Activated naive CD8-positive, alpha-beta T cell (primary cell): ENCODE results near the gene FTO.

Source experiments
- H3K27ac Mint-ChIP-seq: one replicate; pipeline ENCODE4 v1.8.0; 2021; ENCODE audit warnings: mixed read lengths
- H3K27me3 Mint-ChIP-seq: one replicate; pipeline ENCODE4 v1.8.0; 2021; ENCODE audit warnings: mixed read lengths
- H3K36me3 Mint-ChIP-seq: one replicate; pipeline ENCODE4 v1.8.0; 2021; ENCODE audit warnings: mixed read lengths
- H3K4me1 Mint-ChIP-seq: one replicate; pipeline ENCODE4 v1.8.0; 2021; ENCODE audit warnings: low read depth, mixed read lengths
- H3K4me3 Mint-ChIP-seq: one replicate; pipeline ENCODE4 v1.8.0; 2021; ENCODE audit warnings: mild to moderate bottlenecking, mixed read lengths
- H3K9me3 Mint-ChIP-seq: one replicate; pipeline ENCODE4 v1.8.0; 2021; ENCODE audit warnings: low read depth, mixed read lengths

FTO gene

DNA sequence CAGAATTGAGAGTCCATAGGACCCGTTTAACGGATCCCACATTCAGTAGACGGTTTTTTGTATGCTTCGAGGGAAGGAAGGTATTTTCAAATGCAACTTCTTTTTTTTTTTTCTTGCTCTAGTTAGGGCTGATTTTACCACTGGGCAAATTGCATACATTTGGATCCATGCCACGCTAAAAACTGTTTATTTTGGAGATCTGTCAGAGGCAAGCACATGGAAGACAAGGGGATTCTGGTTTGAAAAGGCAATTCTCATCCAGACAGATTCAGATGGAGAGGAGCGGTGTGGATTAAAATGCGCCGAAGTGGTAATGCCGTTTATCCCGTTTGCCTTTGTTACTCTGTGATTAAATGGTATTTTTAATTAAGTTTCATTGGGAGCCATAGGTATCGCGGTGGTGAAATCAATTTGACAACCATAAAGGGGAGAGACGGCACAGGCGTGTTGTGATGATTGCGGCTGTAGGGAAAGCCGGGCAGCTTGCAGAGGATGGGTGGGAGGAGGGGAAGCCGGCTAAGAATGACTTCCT is 412.2 kb downstream of the FTO start:
- H3K4me1 Mint-ChIP-seq: no peaks in the 10 kb centered on the region
- peaks cover 21% of the 10 kb centered on the region for H3K36me3 Mint-ChIP-seq
- no peak overlapping the region for H3K27ac Mint-ChIP-seq
- no peaks in the 10 kb centered on the region for H3K9me3 Mint-ChIP-seq
- no peaks in the 10 kb centered on the region for H3K27me3 Mint-ChIP-seq
- no peak overlapping the region for H3K4me3 Mint-ChIP-seq

DNA sequence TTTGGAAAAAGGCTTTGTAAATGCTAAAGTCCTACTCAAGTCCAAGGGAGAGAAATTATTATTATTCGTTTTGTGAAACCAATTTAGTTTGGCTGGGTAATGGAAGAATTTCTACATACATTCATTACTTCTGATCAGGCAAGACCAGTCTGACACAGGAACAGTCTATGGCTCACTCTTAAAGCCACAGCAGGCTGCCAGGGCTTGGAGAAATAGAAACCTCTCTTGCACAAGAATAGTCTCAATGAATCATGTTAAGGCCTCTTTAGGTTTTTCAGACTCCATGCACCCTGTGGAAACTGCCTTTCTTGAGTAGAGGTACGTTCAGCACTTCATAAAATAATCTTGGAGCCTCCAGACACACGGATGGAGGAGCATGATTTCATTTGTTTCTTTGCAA is 414.9 kb downstream of the FTO start:
- H3K9me3 Mint-ChIP-seq: no peaks in the 10 kb centered on the region
- no peak overlapping the region for H3K4me3 Mint-ChIP-seq
- no peaks in the 10 kb centered on the region for H3K4me1 Mint-ChIP-seq
- H3K36me3 Mint-ChIP-seq: peaks cover 10% of the 10 kb centered on the region
- no peaks in the 10 kb centered on the region for H3K27me3 Mint-ChIP-seq
- no peak overlapping the region for H3K27ac Mint-ChIP-seq

DNA sequence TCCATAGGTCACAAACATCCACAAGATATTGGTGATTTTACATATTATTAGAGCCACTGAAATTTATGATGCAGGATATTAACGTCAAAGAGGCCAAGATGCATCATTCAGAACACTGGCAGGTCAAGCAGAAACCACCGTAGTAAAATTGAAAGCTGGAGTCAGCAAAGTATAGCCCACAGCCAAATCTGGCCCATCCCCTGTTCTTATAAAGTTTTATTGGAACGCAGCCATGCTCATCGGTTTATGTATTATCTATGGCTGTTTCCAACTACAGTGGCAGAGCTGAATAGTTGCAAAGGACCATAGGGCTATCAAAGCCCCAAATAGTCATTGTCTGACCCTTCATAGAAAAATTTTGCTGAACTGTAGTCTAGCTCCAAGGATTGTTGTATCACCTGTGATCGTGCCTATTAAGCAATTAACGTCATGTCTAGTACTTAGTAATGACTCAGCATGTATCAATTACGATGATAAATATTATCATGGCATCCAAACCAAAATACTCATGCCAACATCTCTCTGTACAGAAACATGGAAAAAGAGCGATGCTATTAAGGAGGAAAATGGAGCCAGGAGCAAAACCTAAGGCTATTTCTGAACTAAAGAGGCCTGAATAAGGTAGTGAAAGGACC is 417.0 kb downstream of the FTO start:
- no peaks in the 10 kb centered on the region for H3K27me3 Mint-ChIP-seq
- no peaks in the 10 kb centered on the region for H3K9me3 Mint-ChIP-seq
- no peaks in the 10 kb centered on the region for H3K4me1 Mint-ChIP-seq
- peaks cover 6% of the 10 kb centered on the region for H3K36me3 Mint-ChIP-seq
- H3K27ac Mint-ChIP-seq: no peak overlapping the region
- H3K4me3 Mint-ChIP-seq: no peak overlapping the region

DNA sequence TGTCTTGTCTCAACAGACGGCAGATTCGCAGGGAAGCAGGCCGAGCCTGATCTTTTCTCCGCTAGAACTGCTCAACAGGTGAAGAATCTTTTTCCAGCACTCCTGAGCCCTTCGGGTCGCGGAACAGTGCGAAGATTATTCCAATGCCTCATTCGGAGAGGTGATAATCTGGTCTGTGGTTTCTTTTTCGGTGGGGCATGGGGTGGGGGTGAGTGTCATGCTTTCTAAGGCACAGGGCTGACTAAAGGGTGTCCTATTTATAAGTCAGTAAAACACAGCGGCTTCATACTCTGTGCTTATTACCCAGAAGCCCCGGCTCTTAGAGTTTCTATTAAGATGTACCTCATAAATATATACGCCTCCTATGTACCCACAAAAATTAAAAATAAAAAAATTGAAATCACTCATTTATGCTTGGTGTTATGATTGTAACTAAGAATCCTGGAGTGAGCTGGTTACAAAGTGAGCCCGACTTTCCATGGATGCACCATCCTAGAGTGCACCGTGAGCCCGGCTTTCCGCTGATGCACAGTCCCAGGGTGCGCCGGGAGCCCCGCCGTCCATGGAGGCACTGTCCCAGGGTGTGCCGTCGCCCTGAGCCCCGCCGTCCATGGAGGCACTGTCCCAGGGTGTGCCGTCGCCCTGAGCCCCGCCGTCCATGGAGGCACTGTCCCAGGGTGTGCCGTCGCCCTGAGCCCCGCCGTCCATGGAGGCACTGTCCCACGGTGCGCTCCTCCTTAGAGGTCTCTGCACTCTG is 417.8 kb downstream of the FTO start:
- peaks cover 6% of the 10 kb centered on the region for H3K36me3 Mint-ChIP-seq
- no peaks in the 10 kb centered on the region for H3K9me3 Mint-ChIP-seq
- no peaks in the 10 kb centered on the region for H3K4me1 Mint-ChIP-seq
- no peaks in the 10 kb centered on the region for H3K27me3 Mint-ChIP-seq
- H3K4me3 Mint-ChIP-seq: no peak overlapping the region
- no peak overlapping the region for H3K27ac Mint-ChIP-seq

DNA sequence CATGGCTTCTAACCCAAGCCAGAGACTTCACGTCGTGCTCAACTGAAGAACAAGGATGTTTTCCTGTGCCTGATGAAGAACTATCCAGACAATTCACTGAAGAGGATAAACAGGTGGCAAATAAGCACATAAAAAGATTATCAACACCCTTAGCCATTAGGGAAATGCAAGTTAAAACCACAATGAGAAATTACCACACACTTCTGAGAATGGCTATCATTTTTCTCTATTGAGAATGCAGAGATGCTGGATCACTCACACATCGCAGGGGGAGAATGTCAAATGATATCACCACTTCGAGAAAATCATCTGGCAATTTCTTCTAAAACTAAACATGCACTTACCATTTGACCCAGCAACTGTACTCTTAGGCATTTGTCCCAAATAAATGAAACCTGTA is 419.8 kb downstream of the FTO start:
- no peak overlapping the region for H3K4me3 Mint-ChIP-seq
- no peaks in the 10 kb centered on the region for H3K27me3 Mint-ChIP-seq
- no peaks in the 10 kb centered on the region for H3K9me3 Mint-ChIP-seq
- H3K4me1 Mint-ChIP-seq: no peaks in the 10 kb centered on the region
- no peaks in the 10 kb centered on the region for H3K36me3 Mint-ChIP-seq
- H3K27ac Mint-ChIP-seq: no peak overlapping the region

DNA sequence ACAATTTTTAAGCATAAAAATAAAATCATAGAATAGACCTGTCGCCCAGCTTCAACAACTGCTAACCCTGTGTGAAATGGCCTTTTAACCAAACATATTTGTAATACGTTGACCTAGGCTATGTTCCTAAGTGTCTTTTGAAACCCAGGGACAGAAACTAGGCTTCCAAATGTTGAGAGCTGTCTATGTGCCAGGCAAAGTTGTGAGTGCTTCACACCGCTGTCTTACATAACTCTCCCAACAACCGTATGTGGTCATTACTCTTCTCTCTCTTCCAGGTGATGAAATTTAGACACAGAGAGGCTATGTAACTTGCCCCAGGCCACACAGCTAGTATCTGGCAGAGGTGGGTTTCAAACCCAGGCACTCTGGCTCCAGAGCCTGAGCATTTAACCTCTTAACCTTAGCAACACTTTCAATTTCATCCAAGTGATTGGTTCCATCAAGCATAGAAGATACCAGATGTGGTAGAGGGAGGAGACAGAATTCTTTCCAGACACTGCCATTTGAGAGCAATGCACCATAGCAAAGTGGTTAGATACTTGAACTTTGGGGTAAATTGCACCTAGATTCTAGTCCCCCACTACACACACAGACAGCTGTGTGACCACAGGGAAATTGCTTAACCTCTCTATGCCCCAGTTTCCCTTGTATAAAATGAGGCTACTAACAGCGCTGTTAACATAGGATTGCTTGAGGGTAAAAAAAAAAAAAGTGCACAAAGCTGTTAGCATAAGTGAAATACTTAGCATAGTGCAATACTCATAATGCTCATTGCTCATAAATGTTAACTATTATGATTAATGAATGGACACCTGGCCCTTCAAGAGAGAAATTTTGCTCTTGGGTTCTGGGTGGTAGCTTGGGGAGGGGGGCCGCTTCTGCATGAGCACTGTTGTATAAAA is 422.0 kb downstream of the FTO start:
- Mint-ChIP-seq H3K36me3 (no peaks in the 10 kb centered on the region), H3K27me3 (no peaks in the 10 kb centered on the region), H3K4me1 (no peaks in the 10 kb centered on the region), H3K4me3 (no peak overlapping the region), H3K27ac (no peak overlapping the region), H3K9me3 (no peaks in the 10 kb centered on the region)

DNA sequence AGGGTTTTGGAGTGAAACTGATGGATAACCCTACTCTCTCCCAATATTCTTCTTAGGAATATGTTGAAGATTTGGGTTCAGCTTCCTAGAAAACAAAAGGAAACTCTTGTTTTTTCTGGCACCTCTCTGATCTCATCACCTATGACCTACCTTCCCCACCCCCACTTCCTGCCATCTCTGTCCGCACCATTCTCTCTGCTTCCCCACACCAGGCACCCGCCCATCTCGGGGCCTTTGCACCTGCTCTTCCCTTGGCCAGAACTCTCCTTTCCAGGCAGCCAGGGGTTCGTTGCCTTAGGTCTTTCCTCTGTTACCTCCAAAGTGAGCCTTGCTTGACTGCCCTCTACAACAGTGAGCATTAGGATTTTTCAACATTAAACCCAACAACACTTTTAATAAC is 423.0 kb downstream of the FTO start:
- Mint-ChIP-seq H3K36me3 (no peaks in the 10 kb centered on the region), H3K27ac (no peak overlapping the region), H3K4me3 (no peak overlapping the region), H3K4me1 (no peaks in the 10 kb centered on the region), H3K9me3 (no peaks in the 10 kb centered on the region), H3K27me3 (no peaks in the 10 kb centered on the region)

DNA sequence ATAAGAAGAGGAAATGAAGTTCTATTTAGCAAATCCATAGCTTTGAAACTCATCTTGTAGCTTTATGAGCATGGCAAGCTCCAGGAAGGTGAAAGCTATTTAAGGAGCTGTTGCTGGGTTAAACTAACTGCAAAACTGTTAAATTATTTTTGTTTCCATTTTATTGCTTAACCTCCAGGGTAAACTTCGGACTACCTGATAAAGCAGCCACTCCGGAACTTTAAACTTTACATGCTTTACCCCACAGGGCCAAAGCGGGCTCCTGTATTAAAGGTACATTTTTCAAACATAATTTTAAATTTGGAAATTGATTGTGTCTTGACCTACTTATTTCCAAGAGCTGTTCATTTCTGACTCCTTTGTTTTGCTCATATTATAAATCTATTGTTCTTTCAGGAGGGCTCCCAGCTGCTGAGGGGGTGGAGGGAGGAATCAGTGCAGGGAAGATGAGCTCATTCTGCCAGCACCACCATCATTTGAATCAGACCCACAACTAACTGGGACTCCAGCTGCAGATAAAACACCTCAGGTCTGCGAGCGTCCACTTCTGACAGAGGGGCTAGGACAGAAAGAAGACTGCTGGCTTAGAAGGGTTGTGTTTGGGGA is 424.8 kb downstream of the FTO start:
- H3K4me3 Mint-ChIP-seq: no peak overlapping the region
- no peak overlapping the region for H3K27ac Mint-ChIP-seq
- no peaks in the 10 kb centered on the region for H3K36me3 Mint-ChIP-seq
- peaks cover 2% of the 10 kb centered on the region for H3K27me3 Mint-ChIP-seq
- H3K4me1 Mint-ChIP-seq: no peaks in the 10 kb centered on the region
- no peaks in the 10 kb centered on the region for H3K9me3 Mint-ChIP-seq

DNA sequence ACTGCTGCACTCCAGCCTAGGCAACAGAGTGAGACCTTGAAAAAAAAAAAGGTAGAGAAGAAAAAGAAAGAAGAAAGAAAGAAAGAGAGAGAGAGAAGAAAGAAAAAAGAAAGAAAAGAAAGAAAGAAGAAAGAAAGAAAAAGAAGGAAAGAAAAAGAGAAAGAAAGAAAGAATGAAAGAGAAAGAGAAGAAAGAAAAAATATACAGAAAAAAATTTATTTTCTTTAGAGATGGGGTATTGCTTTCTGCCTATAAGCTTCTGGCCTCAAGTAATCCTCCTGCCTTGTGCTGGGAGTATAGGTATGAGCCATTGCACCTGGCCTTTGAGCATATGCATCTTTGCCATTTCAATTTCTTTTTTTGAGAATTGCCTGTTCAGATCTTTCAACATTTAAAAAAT is 425.9 kb downstream of the FTO start:
- Mint-ChIP-seq H3K27me3 (peaks cover 2% of the 10 kb centered on the region), H3K27ac (no peak overlapping the region), H3K4me3 (no peak overlapping the region), H3K9me3 (no peaks in the 10 kb centered on the region), H3K4me1 (no peaks in the 10 kb centered on the region), H3K36me3 (no peaks in the 10 kb centered on the region)

DNA sequence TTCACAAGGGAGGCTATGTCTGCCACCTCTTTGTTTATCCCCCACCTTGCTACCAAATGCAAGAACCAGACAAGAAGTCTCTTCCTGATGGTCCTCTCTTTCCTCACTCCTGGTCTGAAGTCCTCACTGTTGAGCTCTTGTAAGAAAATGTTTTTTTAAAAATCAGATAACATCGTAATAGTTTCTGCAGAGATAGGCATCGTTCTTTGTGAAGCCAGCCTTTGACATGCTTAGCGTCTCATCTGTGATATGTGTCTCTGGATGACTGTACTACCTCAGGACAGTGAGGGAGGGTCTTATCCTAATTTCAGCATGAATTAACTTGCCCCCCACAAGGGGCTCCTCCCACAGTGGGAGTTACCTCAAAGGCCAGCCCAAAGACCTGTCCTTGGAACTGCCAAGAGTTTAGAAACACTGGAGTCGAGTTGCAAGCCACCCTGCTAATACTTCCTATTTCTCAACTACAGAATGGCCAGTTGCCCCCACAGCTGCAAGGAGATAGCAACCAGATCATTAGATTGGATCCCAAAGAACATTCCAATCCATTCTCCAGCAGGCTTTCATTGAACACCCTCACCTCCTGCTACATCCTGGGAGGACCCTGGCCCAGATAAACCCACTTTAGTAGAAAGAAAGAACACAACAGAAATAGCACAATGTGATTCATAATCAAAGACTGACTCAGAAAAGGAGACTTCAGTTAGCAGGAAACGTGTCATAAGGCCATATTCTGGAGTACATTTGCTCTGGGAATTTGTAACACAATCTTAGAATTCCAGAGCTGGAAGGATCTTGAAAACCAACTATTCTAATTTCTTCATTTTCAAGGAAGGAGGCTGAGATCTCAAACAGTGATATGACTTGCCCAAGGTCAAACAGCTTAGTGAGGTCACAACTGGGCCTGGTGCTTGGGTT is 431.7 kb downstream of the FTO start:
- H3K27ac Mint-ChIP-seq: no peak overlapping the region
- H3K36me3 Mint-ChIP-seq: no peaks in the 10 kb centered on the region
- H3K4me3 Mint-ChIP-seq: no peak overlapping the region
- H3K27me3 Mint-ChIP-seq: peaks cover 6% of the 10 kb centered on the region
- H3K4me1 Mint-ChIP-seq: no peaks in the 10 kb centered on the region
- H3K9me3 Mint-ChIP-seq: no peaks in the 10 kb centered on the region

DNA sequence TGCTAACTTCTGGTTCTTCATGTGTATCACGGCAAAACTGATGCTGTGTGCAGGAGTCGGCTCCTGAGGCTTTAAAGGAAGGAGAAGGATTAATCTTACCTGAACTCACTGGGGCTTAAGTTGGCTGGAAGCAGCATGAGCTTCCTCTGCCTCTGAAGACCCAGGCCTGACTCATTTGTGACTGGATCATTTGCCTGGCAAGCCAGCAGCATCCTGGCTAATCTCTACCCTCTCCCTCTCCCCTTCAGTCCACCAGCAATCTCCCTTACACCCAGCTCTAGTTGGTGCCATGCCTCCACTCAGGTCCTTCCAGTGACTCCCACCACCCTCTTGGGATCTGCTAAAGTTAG is 432.3 kb downstream of the FTO start:
- Mint-ChIP-seq H3K27me3 (peaks cover 6% of the 10 kb centered on the region), H3K27ac (no peak overlapping the region), H3K4me3 (no peak overlapping the region), H3K36me3 (no peaks in the 10 kb centered on the region), H3K4me1 (no peaks in the 10 kb centered on the region), H3K9me3 (no peaks in the 10 kb centered on the region)

DNA sequence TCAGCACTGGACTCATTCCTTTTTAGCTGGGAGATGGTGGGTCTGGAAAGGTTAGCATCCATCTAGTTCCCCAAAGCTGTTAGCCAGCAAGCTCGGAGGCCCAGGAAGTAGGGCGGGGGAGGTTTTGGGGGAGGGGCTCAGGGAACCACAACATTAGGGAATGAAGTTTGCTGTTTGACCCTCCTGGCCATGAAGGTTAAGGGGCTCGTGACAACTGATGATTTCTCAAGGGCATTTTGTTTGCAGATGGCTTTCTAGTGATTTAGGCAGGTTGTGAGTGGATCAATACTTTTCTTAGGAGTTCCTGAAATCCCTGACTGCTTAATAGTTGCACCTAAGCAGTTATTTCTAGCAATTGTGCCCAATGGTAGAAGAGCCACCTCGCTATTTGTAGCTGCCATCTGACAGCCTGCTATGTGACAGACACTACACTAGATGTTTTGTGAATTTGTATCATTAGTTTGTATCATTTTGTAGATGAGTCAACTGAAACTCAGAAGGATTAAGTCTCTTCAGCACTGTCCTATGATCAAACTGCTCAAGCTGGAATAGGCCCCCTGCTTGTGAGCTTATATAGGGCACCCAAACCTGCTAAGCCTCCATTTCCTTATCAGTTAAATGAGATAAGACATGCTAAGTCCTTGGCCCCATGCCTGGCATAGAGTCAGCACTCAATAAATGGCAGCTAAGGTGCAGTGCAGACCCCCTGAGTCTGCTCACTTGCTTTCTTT is 436.3 kb downstream of the FTO start:
- Mint-ChIP-seq H3K27me3 (peaks cover 4% of the 10 kb centered on the region), H3K4me1 (no peaks in the 10 kb centered on the region), H3K36me3 (no peaks in the 10 kb centered on the region)

DNA sequence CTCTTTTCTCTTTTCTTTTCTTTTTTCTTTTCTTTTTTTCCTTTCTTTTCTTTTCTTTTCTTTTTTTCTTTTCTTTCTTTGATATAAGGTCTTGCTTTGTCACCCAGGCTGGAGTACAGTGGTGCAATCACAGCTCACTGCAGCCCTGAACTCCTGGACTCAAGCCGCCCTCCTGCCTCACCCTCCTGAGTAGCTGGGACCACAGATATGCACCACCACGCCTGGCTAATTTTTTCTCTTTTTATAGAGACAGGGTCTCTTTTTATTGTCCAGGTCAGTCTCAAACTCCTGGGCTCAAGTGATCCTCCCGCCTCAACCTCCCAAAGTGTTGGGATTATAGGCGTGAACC is 436.8 kb downstream of the FTO start:
- H3K36me3 Mint-ChIP-seq: no peaks in the 10 kb centered on the region
- no peaks in the 10 kb centered on the region for H3K9me3 Mint-ChIP-seq
- peaks cover 4% of the 10 kb centered on the region for H3K27me3 Mint-ChIP-seq
- no peak overlapping the region for H3K4me3 Mint-ChIP-seq
- H3K27ac Mint-ChIP-seq: no peak overlapping the region
- no peaks in the 10 kb centered on the region for H3K4me1 Mint-ChIP-seq

More for the DNA sequence above, 436.3 kb downstream of the FTO start:
- no peak overlapping the region for H3K4me3 Mint-ChIP-seq
- H3K9me3 Mint-ChIP-seq: no peaks in the 10 kb centered on the region
- H3K27ac Mint-ChIP-seq: no peak overlapping the region
